ENCODE results near the gene RAD50. TPM values are rescaled to one million over a fixed set of nuclear protein-coding genes. Genes with fewer than 3 reads are reported as not detected.

RAD50 gene
- total RNA-seq, 4 donors from 2014 or later, result 34.1 to 40.1 (median 37.5) TPM

DNA sequence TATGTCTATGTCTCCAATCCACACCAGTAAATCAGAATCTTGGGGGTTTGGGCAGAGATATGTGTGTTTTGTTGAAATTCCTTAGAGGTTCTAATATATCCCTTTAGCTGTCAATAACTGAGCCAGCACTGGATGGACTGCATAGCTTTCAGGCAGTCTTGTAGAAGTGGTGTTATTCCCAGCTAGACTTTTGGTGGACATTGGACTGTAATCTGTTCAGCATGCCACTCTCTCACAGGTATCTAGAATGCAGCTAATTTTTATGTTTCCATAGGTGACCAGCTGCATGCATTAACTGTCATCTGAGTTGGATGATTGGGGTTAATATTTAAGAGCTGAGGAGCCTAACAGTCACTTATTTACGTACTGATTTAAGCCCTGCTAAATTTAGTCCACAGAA, 56.1 kb downstream of the RAD50 start:
- H3K4me1 ChIP-seq, result no peaks in the 10 kb centered on the region
- H3K4me3 ChIP-seq (replicated peaks in 1 of 3), result no peak overlapping the region
- DNase-seq, result no peak
- intact Hi-C loops (cut with DNase I), result no loop called here
- no peak overlapping the region for H3K27ac ChIP-seq
- H3K27me3 ChIP-seq, result no peaks in the 10 kb centered on the region
- peaks cover 1 to 24% of the 10 kb centered on the region in 2 donors for H3K36me3 ChIP-seq
- TF ChIP-seq POLR2A (IDR thresholded peaks at IDR 0.05), result no peak
- TF ChIP-seq, protein P1, sequence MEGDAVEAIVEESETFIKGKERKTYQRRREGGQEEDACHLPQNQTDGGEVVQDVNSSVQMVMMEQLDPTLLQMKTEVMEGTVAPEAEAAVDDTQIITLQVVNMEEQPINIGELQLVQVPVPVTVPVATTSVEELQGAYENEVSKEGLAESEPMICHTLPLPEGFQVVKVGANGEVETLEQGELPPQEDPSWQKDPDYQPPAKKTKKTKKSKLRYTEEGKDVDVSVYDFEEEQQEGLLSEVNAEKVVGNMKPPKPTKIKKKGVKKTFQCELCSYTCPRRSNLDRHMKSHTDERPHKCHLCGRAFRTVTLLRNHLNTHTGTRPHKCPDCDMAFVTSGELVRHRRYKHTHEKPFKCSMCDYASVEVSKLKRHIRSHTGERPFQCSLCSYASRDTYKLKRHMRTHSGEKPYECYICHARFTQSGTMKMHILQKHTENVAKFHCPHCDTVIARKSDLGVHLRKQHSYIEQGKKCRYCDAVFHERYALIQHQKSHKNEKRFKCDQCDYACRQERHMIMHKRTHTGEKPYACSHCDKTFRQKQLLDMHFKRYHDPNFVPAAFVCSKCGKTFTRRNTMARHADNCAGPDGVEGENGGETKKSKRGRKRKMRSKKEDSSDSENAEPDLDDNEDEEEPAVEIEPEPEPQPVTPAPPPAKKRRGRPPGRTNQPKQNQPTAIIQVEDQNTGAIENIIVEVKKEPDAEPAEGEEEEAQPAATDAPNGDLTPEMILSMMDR (IDR thresholded peaks at IDR 0.05), result no peak
- no peaks in the 10 kb centered on the region for H3K9me3 ChIP-seq
- 93 to 95% methylated on average over 1 of the region's 1 CpG for WGBS, 2 donors

DNA sequence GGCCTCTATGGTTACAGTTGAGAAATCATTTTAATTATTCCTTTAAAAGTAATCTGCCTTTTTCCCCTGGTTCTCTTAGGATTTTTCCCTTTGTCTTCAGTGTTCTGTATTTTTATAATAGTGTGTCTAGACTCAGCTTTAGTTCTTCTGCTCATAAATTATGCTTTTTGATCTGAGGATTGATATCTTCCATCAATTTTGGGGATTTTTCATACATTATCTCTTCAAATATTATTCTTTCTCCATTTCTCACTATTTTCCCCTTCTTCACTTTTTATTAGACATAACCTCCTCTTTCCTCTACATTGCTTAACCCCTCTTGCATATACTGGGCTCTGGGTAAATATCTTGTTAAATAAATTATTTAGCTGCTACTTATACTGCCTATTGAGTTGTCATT, 64.9 kb downstream of the RAD50 start:
- no peak overlapping the region for H3K27ac ChIP-seq
- intact Hi-C loops (cut with DNase I), result no loop called here
- H3K36me3 ChIP-seq, result peaks cover 10 to 15% of the 10 kb centered on the region in 2 donors
- H3K27me3 ChIP-seq, result no peaks in the 10 kb centered on the region
- H3K4me3 ChIP-seq (replicated peaks in 1 of 3), result no peak overlapping the region
- no peak for DNase-seq
- H3K9me3 ChIP-seq, result no peaks in the 10 kb centered on the region
- TF ChIP-seq, protein P1 (IDR thresholded peaks at IDR 0.05), result no peak
- no peak for TF ChIP-seq POLR2A (IDR thresholded peaks at IDR 0.05)
- no peaks in the 10 kb centered on the region for H3K4me1 ChIP-seq

- H3K4me1 ChIP-seq, result no peaks in the 10 kb centered on the region
- no peaks in the 10 kb centered on the region for H3K27me3 ChIP-seq
- peaks cover 10 to 11% of the 10 kb centered on the region in 2 donors for H3K36me3 ChIP-seq
- intact Hi-C loops (cut with DNase I), result no loop called here
- no peak for DNase-seq
- H3K4me3 ChIP-seq (replicated peaks in 1 of 3), result no peak overlapping the region
- H3K9me3 ChIP-seq, result no peaks in the 10 kb centered on the region
- TF ChIP-seq POLR2A (IDR thresholded peaks at IDR 0.05), result no peak
- TF ChIP-seq, protein P1 (IDR thresholded peaks at IDR 0.05), result no peak
- H3K27ac ChIP-seq, result no peak overlapping the region
Observed at GRCh38 chr5:132622608-132623007, 65.8 kb downstream of the RAD50 start.

GRCh38 chr5:132627470-132627869, 70.7 kb downstream of the RAD50 start:
- WGBS, 2 donors, result 88 to 89% methylated on average over 2 of the region's 2 CpGs
- intact Hi-C loops (cut with DNase I), result no loop called here
- H3K27me3 ChIP-seq, result no peaks in the 10 kb centered on the region
- H3K27ac ChIP-seq, result no peak overlapping the region
- H3K9me3 ChIP-seq, result no peaks in the 10 kb centered on the region
- no peak for DNase-seq
- H3K4me1 ChIP-seq, result no peaks in the 10 kb centered on the region
- no peak overlapping the region for H3K4me3 ChIP-seq (replicated peaks in 1 of 3)
- H3K36me3 ChIP-seq, result no peaks in the 10 kb centered on the region
- no peak for TF ChIP-seq POLR2A (IDR thresholded peaks at IDR 0.05)
- TF ChIP-seq, protein P1 (IDR thresholded peaks at IDR 0.05), result no peak

- no peak for TF ChIP-seq POLR2A (IDR thresholded peaks at IDR 0.05)
- TF ChIP-seq, protein P1 (IDR thresholded peaks at IDR 0.05), result no peak
- H3K27me3 ChIP-seq, result no peaks in the 10 kb centered on the region
- no peak overlapping the region for H3K27ac ChIP-seq
- H3K36me3 ChIP-seq, result no peaks in the 10 kb centered on the region
- intact Hi-C loops (cut with DNase I), result no loop called here
- no peak for DNase-seq
- WGBS, 2 donors, result 93 to 99% methylated on average over 2 of the region's 2 CpGs
- H3K4me3 ChIP-seq (replicated peaks in 1 of 3), result no peak overlapping the region
- no peaks in the 10 kb centered on the region for H3K4me1 ChIP-seq
- H3K9me3 ChIP-seq, result no peaks in the 10 kb centered on the region
Observed at GRCh38 chr5:132628814-132629213, 72.0 kb downstream of the RAD50 start.
